ENCODE results near the gene PEX5L. TPM values are rescaled to one million over a fixed set of nuclear protein-coding genes. Genes with fewer than 3 reads are reported as not detected.

PEX5L gene
- total and polyA plus RNA-seq, 2 experiments from 2014 or later, result 6.3 to 7.0 TPM

GRCh38 chr3:179967622-179968021, 69.1 kb downstream of the PEX5L start (continued):
- no peak for TF ChIP-seq REST (IDR thresholded peaks at IDR 0.05; ENCODE audit: unreplicated experiment)

GRCh38 chr3:179964890-179965289, 71.8 kb downstream of the PEX5L start:
- no peaks in the 10 kb centered on the region for H3K27me3 ChIP-seq (ENCODE audit: insufficient read depth)
- ATAC-seq (no peak), DNase-seq (ENCODE audit: low spot score) (no peak)
- no peak overlapping the region for H3K4me2 ChIP-seq
- Mint-ChIP-seq H3K27ac (no peak overlapping the region), H3K4me1 (peaks cover 7% of the 10 kb centered on the region), H3K27me3 (ENCODE audit: insufficient read depth, low read depth, poor library complexity) (peaks cover 3% of the 10 kb centered on the region), H3K36me3 (ENCODE audit: low read depth) (no peaks in the 10 kb centered on the region), H3K4me3 (no peak overlapping the region), H3K9me3 (no peaks in the 10 kb centered on the region)
- TF ChIP-seq ZNF331 (CRISPR knock-in tag; IDR thresholded peaks at IDR 0.05; ENCODE audit: low read depth) (no peak), JUNB (IDR thresholded peaks at IDR 0.05; ENCODE audit: unreplicated experiment) (no peak), STAT1 (IDR thresholded peaks at IDR 0.05; ENCODE audit: unreplicated experiment) (no peak), REST (IDR thresholded peaks at IDR 0.05; ENCODE audit: unreplicated experiment) (no peak), ZNF462 (CRISPR knock-in tag; IDR thresholded peaks at IDR 0.05) (no peak), NANOG (IDR thresholded peaks at IDR 0.05; ENCODE audit: borderline replicate concordance) (no peak), ETS1 (IDR thresholded peaks at IDR 0.05) (no peak), CTCF (conservative IDR thresholded peaks at IDR 0.05; ENCODE audit: low read depth in 2 of 2) (no peak), POLR2AphosphoS5 (IDR thresholded peaks at IDR 0.05; ENCODE audit: low read depth) (no peak)
- H4K20me1 ChIP-seq (replicated peaks; ENCODE audit: insufficient read depth), result no peaks in the 10 kb centered on the region
- H3K4me3 ChIP-seq, result no peak overlapping the region
- no peak overlapping the region for H2AFZ ChIP-seq
- H3K9me2 ChIP-seq (ENCODE audit: insufficient read depth), result peaks cover 3% of the 10 kb centered on the region; the same call in 1 of the 2 replicates
- no peaks in the 10 kb centered on the region for H3F3A ChIP-seq (replicated peaks; ENCODE audit: low read depth)
- H3K36me3 ChIP-seq (ENCODE audit: insufficient read depth), result no peaks in the 10 kb centered on the region
- H3K27ac ChIP-seq (ENCODE audit: low read depth), result no peak overlapping the region
- no peaks in the 10 kb centered on the region; the same call in 1 of the 2 replicates for H3K4me1 ChIP-seq (ENCODE audit: insufficient read depth)
- H3K79me2 ChIP-seq (replicated peaks; ENCODE audit: insufficient read depth), result no peaks in the 10 kb centered on the region
